Loucy (cell line): ENCODE data around the gene ZNF664.

ENCODE experiments used
- H2AFZ ChIP-seq: fragments of 200-600 bp; sonication (generic); 2 replicates; pipeline ENCODE4 v1.6.0; 2016; ENCODE audit warnings: antibody characterized with exemption, mild to moderate bottlenecking, low read length, moderate library complexity
- H3F3A ChIP-seq: fragments of 200-600 bp; 2 replicates; pipeline ENCODE4 v1.6.0; 2016; ENCODE audit warnings: antibody characterized with exemption, low read depth, mild to moderate bottlenecking
- H3K27me3 ChIP-seq: fragments of 200-600 bp; sonication (generic); 2 replicates; pipeline ENCODE4 v1.6.1; 2014; ENCODE audit warnings: low read length, mild to moderate bottlenecking; ENCODE audit not compliant: insufficient read depth, poor library complexity, severe bottlenecking
- H3K36me3 ChIP-seq: fragments of 200-600 bp; sonication (generic); 2 replicates; pipeline ENCODE4 v1.6.1; 2016; ENCODE audit warnings: low read length; ENCODE audit not compliant: insufficient read depth
- H3K4me1 ChIP-seq: fragments of 200-600 bp; sonication (generic); 2 replicates; pipeline ENCODE4 v1.5.1; 2014; ENCODE audit warnings: low read length, mild to moderate bottlenecking; ENCODE audit not compliant: insufficient read depth, poor library complexity, severe bottlenecking
- H3K4me2 ChIP-seq: fragments of 200-600 bp; sonication (generic); 2 replicates; pipeline ENCODE4 v1.6.0; 2014; ENCODE audit warnings: antibody characterized with exemption, low read length, low read depth, mild to moderate bottlenecking; ENCODE audit not compliant: poor library complexity, severe bottlenecking
- H3K4me3 ChIP-seq: fragments of 200-600 bp; sonication (generic); 2 replicates; pipeline ENCODE4 v1.5.1; 2014; ENCODE audit warnings: low read length, mild to moderate bottlenecking, mixed read lengths; ENCODE audit not compliant: poor library complexity, severe bottlenecking
- H3K79me2 ChIP-seq: fragments of 200-600 bp; sonication (generic); 2 replicates; pipeline ENCODE4 v1.6.1; 2014; ENCODE audit warnings: low read length; ENCODE audit not compliant: insufficient read depth
- H3K9ac ChIP-seq: fragments of 200-600 bp; sonication (generic); 2 replicates; pipeline ENCODE4 v1.6.0; 2014; ENCODE audit warnings: mild to moderate bottlenecking, low read depth, low read length, moderate library complexity; ENCODE audit not compliant: poor library complexity, severe bottlenecking
- H3K9me2 ChIP-seq: fragments of 200-600 bp; sonication (generic); replicated peaks from 2 replicates; pipeline ENCODE4 v1.6.1; 2016; ENCODE audit warnings: low read depth, low read length, mixed read lengths
- H3K9me3 ChIP-seq: fragments of 200-600 bp; sonication (generic); 2 replicates; pipeline ENCODE4 v1.6.1; 2014; ENCODE audit warnings: mild to moderate bottlenecking, antibody characterized with exemption, low read length, low read depth; ENCODE audit not compliant: insufficient read depth
- H4K20me1 ChIP-seq: fragments of 200-600 bp; sonication (generic); 2 replicates; pipeline ENCODE4 v1.6.0; 2014; ENCODE audit warnings: antibody characterized with exemption, low read length, mild to moderate bottlenecking; ENCODE audit not compliant: insufficient read depth, poor library complexity, severe bottlenecking
- CTCF ChIP-seq: fragments of 200-600 bp; sonication (generic); conservative IDR thresholded peaks from 2 replicates; pipeline ENCODE4 v1.5.1; 2014; ENCODE audit warnings: mild to moderate bottlenecking, antibody characterized with exemption, low read length
- EZH2phosphoT487 ChIP-seq: fragments of 200-600 bp; IDR thresholded peaks from 2 replicates; pipeline ENCODE4 v1.6.1; 2018; ENCODE audit warnings: antibody characterized with exemption, mild to moderate bottlenecking, moderate library complexity, borderline replicate concordance

The ZNF664 gene

GRCh38 chr12:124008595-124008994, 35.6 kb downstream of the ZNF664 start:
- Histone ChIP-seq H3K27me3 (no peaks in the 10 kb centered on the region), H3K9ac (no peak overlapping the region), H3K9me2 (no peaks in the 10 kb centered on the region), H3K4me1 (no peaks in the 10 kb centered on the region), H3K79me2 (peaks cover 6% of the 10 kb centered on the region; the same call in 1 of the 2 replicates), H2AFZ (no peak overlapping the region), H4K20me1 (peaks cover 3% of the 10 kb centered on the region), H3K4me2 (no peak overlapping the region), H3K4me3 (no peak overlapping the region), H3F3A (no peaks in the 10 kb centered on the region), H3K36me3 (peaks cover 66% of the 10 kb centered on the region), H3K9me3 (no peaks in the 10 kb centered on the region)
- TF ChIP-seq CTCF (no peak), EZH2phosphoT487 (no peak)

GRCh38 chr12:124009781-124010180, 36.8 kb downstream of the ZNF664 start:
- H3K9ac ChIP-seq: no peak overlapping the region
- no peaks in the 10 kb centered on the region for H3K4me1 ChIP-seq
- no peak overlapping the region for H3K4me2 ChIP-seq
- H3K4me3 ChIP-seq: no peak overlapping the region
- peaks cover 6% of the 10 kb centered on the region; the same call in 1 of the 2 replicates for H3K79me2 ChIP-seq
- peaks cover 63% of the 10 kb centered on the region for H3K36me3 ChIP-seq
- TF ChIP-seq EZH2phosphoT487 (no peak), CTCF (no peak)
- H3K9me2 ChIP-seq: no peaks in the 10 kb centered on the region
- no peaks in the 10 kb centered on the region for H3F3A ChIP-seq
- no peak overlapping the region for H2AFZ ChIP-seq
- peaks cover 3% of the 10 kb centered on the region for H4K20me1 ChIP-seq
- no peaks in the 10 kb centered on the region for H3K27me3 ChIP-seq
- no peaks in the 10 kb centered on the region for H3K9me3 ChIP-seq

- H3K4me2 ChIP-seq: no peak overlapping the region
- TF ChIP-seq EZH2phosphoT487 (no peak), CTCF (no peak)
- H4K20me1 ChIP-seq: peaks cover 3% of the 10 kb centered on the region
- H3K9ac ChIP-seq: no peak overlapping the region
- H3K9me3 ChIP-seq: no peaks in the 10 kb centered on the region
- no peaks in the 10 kb centered on the region for H3F3A ChIP-seq
- no peaks in the 10 kb centered on the region for H3K4me1 ChIP-seq
- no peak overlapping the region for H2AFZ ChIP-seq
- H3K9me2 ChIP-seq: no peaks in the 10 kb centered on the region
- peaks cover 6% of the 10 kb centered on the region; the same call in 1 of the 2 replicates for H3K79me2 ChIP-seq
- no peaks in the 10 kb centered on the region for H3K27me3 ChIP-seq
- H3K36me3 ChIP-seq: peaks cover 56% of the 10 kb centered on the region
- H3K4me3 ChIP-seq: no peak overlapping the region
These were observed 37.7 kb downstream of the ZNF664 start for GRCh38 chr12:124010687-124011086.
